IPS-20b (cell line): Measurements from ENCODE around the gene KDM2A.

Experiments used
- H3K27ac ChIP-seq: one replicate; pipeline ENCODE4 v1.5.1; 2013; ENCODE audit warnings: low read length
- H3K27me3 ChIP-seq: 2 replicates; pipeline ENCODE4 v1.6.1; 2013; ENCODE audit warnings: mild to moderate bottlenecking, low read length, inconsistent platforms; ENCODE audit not compliant: insufficient read depth
- H3K36me3 ChIP-seq: 2 replicates; pipeline ENCODE4 v1.6.1; 2013; ENCODE audit warnings: low read depth, mild to moderate bottlenecking, inconsistent platforms, low read length, moderate library complexity; ENCODE audit not compliant: insufficient read depth
- H3K4me1 ChIP-seq: 2 replicates; pipeline ENCODE4 v1.6.1; 2013; ENCODE audit warnings: mild to moderate bottlenecking, control low read depth, inconsistent platforms, low read length, moderate library complexity; ENCODE audit not compliant: insufficient read depth
- H3K4me3 ChIP-seq: 2 replicates; pipeline ENCODE4 v1.5.1; 2013; ENCODE audit warnings: mild to moderate bottlenecking, low read length, inconsistent platforms
- H3K9ac ChIP-seq: 2 replicates; pipeline ENCODE4 v1.6.1; 2013; ENCODE audit warnings: low read depth, mild to moderate bottlenecking, inconsistent platforms, low read length, moderate library complexity
- H3K9me3 ChIP-seq: 2 replicates; pipeline ENCODE4 v1.6.1; 2013; ENCODE audit warnings: mild to moderate bottlenecking, low read depth, low read length, inconsistent platforms; ENCODE audit not compliant: insufficient read depth

KDM2A gene

GRCh38 chr11:67298786-67299185 lies 179.7 kb downstream of the KDM2A start:
- no peak overlapping the region for H3K27ac ChIP-seq
- 0 out of 2 replicates have a peak, but pooled peaks cover 5% of the 10 kb centered on the region for H3K4me1 ChIP-seq
- H3K27me3 ChIP-seq: peaks cover 1% of the 10 kb centered on the region; the same call in 1 of the 2 replicates
- H3K9me3 ChIP-seq: peaks cover 11% of the 10 kb centered on the region; the same call in 1 of the 2 replicates
- H3K9ac ChIP-seq: no peak overlapping the region
- peaks cover 18% of the 10 kb centered on the region for H3K36me3 ChIP-seq
- H3K4me3 ChIP-seq: no peak overlapping the region

- H3K4me3 ChIP-seq: no peak overlapping the region
- peaks cover 9% of the 10 kb centered on the region for H3K4me1 ChIP-seq
- peaks cover 9% of the 10 kb centered on the region; the same call in 1 of the 2 replicates for H3K27me3 ChIP-seq
- H3K36me3 ChIP-seq: peaks cover 18% of the 10 kb centered on the region
- no peak overlapping the region for H3K9ac ChIP-seq
- H3K27ac ChIP-seq: no peak overlapping the region
- peaks cover 11% of the 10 kb centered on the region; the same call in 1 of the 2 replicates for H3K9me3 ChIP-seq
These were observed 180.6 kb downstream of the KDM2A start for GRCh38 chr11:67299471-67300191.

- H3K4me3 ChIP-seq: no peak overlapping the region
- peaks cover 11% of the 10 kb centered on the region; the same call in 1 of the 2 replicates for H3K9me3 ChIP-seq
- no peak overlapping the region for H3K9ac ChIP-seq
- H3K27ac ChIP-seq: no peak overlapping the region
- H3K4me1 ChIP-seq: peaks cover 9% of the 10 kb centered on the region
- H3K36me3 ChIP-seq: peaks cover 18% of the 10 kb centered on the region
- H3K27me3 ChIP-seq: peaks cover 13% of the 10 kb centered on the region; the same call in 1 of the 2 replicates
These were observed 181.2 kb downstream of the KDM2A start for GRCh38 chr11:67300256-67300755.

- H3K4me3 ChIP-seq: no peak overlapping the region
- H3K4me1 ChIP-seq: peaks cover 9% of the 10 kb centered on the region
- peaks cover 15% of the 10 kb centered on the region for H3K36me3 ChIP-seq
- H3K9me3 ChIP-seq: peaks cover 7% of the 10 kb centered on the region; the same call in 1 of the 2 replicates
- no peak overlapping the region for H3K9ac ChIP-seq
- no peak overlapping the region for H3K27ac ChIP-seq
- H3K27me3 ChIP-seq: peaks cover 13% of the 10 kb centered on the region; the same call in 1 of the 2 replicates
These were observed 181.8 kb downstream of the KDM2A start for GRCh38 chr11:67300756-67301312.

- Histone ChIP-seq H3K9me3 (0 out of 2 replicates have a peak, but pooled peaks cover under 1% of the 10 kb centered on the region), H3K4me3 (peak overlapping the region; percentile 72; the same call in 1 of the 2 replicates), H3K27me3 (peaks cover 13% of the 10 kb centered on the region; the same call in 1 of the 2 replicates), H3K36me3 (peaks cover 9% of the 10 kb centered on the region), H3K27ac (no peak overlapping the region), H3K4me1 (peaks cover 9% of the 10 kb centered on the region), H3K9ac (peak overlapping the region; percentile 53; the same call in 1 of the 2 replicates)
These were observed 182.4 kb downstream of the KDM2A start for GRCh38 chr11:67301313-67301921.

GRCh38 chr11:67301951-67302516 lies 183.0 kb downstream of the KDM2A start:
- 0 out of 2 replicates have a peak, but pooled peaks cover 5% of the 10 kb centered on the region for H3K36me3 ChIP-seq
- peak overlapping the region; percentile 60; the same call in 1 of the 2 replicates for H3K9ac ChIP-seq
- no peak overlapping the region for H3K27ac ChIP-seq
- H3K4me1 ChIP-seq: peaks cover 9% of the 10 kb centered on the region
- H3K4me3 ChIP-seq: peak overlapping the region; percentile 72
- H3K9me3 ChIP-seq: no peaks in the 10 kb centered on the region
- peaks cover 13% of the 10 kb centered on the region; the same call in 1 of the 2 replicates for H3K27me3 ChIP-seq

- H3K4me1 ChIP-seq: peaks cover 9% of the 10 kb centered on the region
- no peak overlapping the region for H3K27ac ChIP-seq
- 0 out of 2 replicates have a peak, but pooled peaks cover 5% of the 10 kb centered on the region for H3K36me3 ChIP-seq
- H3K4me3 ChIP-seq: peak overlapping the region; percentile 72
- peaks cover 13% of the 10 kb centered on the region; the same call in 1 of the 2 replicates for H3K27me3 ChIP-seq
- no peaks in the 10 kb centered on the region for H3K9me3 ChIP-seq
- peak overlapping the region; percentile 60 for H3K9ac ChIP-seq
These were observed 183.6 kb downstream of the KDM2A start for GRCh38 chr11:67302571-67303131.

GRCh38 chr11:67303132-67303834 lies 184.2 kb downstream of the KDM2A start, which contains the start of gene SSH3:
Gene SSH3, plus strand, starts transcription at chr11:67303530. Its CDS starts 96 bp downstream, at chr11:67303626.
- H3K36me3 ChIP-seq: 0 out of 2 replicates have a peak, but pooled peaks cover 5% of the 10 kb centered on the region
- peak within 1 kb of the TSS; percentile 60 for H3K9ac ChIP-seq
- peaks cover 13% of the 10 kb centered on the region; the same call in 1 of the 2 replicates for H3K27me3 ChIP-seq
- peak within 1 kb of the TSS; percentile 72 for H3K4me3 ChIP-seq
- H3K27ac ChIP-seq: no peak within 1 kb of the TSS
- H3K4me1 ChIP-seq: peaks cover 9% of the 10 kb centered on the region
- no peaks in the 10 kb centered on the region for H3K9me3 ChIP-seq

GRCh38 chr11:67303835-67304411 lies 184.9 kb downstream of the KDM2A start:
- H3K27me3 ChIP-seq: peaks cover 13% of the 10 kb centered on the region; the same call in 1 of the 2 replicates
- no peaks in the 10 kb centered on the region for H3K9me3 ChIP-seq
- H3K4me3 ChIP-seq: peak overlapping the region; percentile 72
- H3K9ac ChIP-seq: peak overlapping the region; percentile 56
- peaks cover 9% of the 10 kb centered on the region for H3K4me1 ChIP-seq
- 0 out of 2 replicates have a peak, but pooled peaks cover 5% of the 10 kb centered on the region for H3K36me3 ChIP-seq
- no peak overlapping the region for H3K27ac ChIP-seq

- H3K4me3 ChIP-seq: peak overlapping the region; percentile 72
- peaks cover 13% of the 10 kb centered on the region; the same call in 1 of the 2 replicates for H3K27me3 ChIP-seq
- no peaks in the 10 kb centered on the region for H3K9me3 ChIP-seq
- H3K4me1 ChIP-seq: peaks cover 9% of the 10 kb centered on the region
- peak overlapping the region; percentile 56 for H3K9ac ChIP-seq
- H3K36me3 ChIP-seq: 0 out of 2 replicates have a peak, but pooled peaks cover 5% of the 10 kb centered on the region
- no peak overlapping the region for H3K27ac ChIP-seq
These were observed 185.5 kb downstream of the KDM2A start for GRCh38 chr11:67304511-67305113.
